Effector CD4-positive, alpha-beta T cell (primary cell): ENCODE measurements around the gene CCDC85A.

Source experiments
- DNase-seq: peaks from one replicate; pipeline ENCODE4 v3.0.0-alpha.2; 2020

Gene CCDC85A

DNA sequence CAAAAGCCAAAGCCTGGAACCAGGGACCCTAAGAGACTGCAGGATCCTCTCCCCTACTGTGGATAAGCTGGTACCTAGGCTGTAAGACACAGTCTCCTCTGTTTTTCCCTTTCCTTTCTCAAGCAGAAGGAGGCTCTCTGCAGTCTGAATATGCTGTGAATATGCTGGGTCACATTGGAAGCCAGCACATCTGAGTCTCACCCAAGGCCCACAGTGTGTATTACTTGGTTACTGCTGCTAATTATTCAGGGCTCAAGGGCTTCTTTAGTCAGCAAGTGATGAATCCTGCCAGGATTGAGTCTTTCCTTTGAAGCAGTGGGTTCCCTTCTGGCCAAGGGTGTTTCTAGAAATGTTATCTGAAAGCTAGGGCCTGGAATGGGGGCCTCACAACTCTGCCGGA lies 60.7 kb downstream of the CCDC85A start:
- DNase-seq, result no peak

DNA sequence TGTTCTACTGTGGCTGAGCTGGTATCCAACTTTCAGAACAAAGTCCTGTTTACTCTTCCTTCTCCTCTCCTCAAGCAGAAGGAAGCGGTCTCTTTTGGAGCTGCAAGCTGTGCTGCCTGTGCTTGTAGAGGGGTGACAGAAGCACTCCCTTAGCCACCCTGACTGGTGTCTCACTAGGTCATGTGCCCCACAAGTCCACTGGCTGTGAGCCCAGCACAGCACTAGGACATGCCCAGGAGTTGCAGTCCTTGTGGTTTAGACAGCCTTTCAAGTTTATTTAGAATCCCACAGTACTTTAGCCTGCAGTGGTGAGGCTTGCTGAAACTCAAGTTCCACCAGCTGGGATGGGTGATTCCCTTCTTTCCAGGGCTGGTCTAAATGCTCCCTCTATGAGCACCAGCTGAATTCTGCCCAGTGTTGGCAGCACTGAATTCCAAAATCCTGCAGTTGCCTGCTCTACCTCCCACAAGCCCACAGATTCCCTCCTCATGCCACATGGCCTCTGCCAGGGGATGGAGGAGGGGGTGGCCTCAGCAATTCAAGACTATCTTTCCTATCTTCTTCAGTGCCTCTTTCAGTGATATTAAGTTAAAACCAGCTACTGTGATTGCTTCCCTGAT lies 61.2 kb downstream of the CCDC85A start:
- no peak for DNase-seq

DNA sequence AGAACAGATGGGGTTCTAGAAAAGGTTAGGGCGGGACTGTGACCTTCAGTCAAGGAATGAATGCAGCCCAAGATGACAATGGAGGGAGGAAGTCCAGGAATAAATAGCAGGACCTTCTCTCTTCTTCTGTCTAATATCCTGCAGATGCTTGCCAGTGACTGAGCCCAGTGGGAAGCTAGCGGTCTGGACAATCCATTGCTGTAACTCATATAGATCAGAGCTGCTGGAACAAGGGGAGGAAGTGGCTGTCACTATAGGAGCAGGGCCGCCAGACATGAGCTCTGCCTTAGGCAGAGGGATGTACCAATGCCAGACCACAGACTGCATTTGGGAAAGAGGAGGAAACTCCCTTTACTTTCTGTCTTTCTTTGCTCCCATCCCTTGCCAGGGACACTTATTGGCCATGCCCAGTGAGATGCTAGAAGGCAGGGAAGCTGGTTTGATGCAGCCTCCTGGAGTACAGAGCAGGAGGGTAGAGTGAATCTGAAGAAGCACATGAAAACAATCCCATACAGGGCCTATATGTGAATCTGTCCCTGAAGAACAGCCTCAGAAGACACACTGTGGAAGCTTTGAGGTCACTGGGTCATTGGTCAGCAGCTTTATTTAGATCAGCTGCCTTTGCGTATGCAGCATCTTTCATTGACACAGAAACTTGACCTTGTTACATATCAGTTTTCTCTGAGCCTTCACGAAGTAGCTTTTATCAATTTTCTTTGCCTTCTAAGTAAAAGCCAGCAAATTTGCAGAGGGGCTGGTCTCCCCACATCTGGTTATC lies 65.4 kb downstream of the CCDC85A start:
- no peak for DNase-seq

DNA sequence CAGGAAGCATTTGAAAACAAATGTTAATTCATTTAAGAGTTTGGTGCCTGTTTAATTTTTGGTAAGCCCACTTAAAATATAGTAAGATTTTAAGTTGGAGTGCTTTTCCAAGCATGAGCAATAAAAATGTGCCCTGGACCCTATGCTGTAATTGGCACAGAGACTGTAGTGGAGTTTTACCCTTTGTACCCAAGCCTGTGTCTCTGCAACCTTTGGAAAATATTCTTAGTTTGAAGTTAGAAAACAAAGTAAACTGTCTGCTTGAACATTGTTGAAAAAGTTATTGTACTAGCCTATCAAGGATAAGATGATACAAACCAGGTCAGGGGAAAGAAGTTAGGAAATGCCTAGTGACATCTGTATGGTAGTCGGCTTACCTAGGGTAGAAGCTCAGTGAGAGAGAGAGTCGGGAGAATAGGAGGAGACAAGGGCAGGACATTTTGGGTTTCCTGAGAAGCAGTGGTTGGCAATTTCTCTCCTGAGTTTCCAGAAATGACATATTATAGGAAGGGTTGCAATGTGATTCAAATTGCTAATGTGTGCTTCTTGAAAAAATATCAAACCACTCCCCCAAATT lies 66.5 kb downstream of the CCDC85A start:
- no peak for DNase-seq

DNA sequence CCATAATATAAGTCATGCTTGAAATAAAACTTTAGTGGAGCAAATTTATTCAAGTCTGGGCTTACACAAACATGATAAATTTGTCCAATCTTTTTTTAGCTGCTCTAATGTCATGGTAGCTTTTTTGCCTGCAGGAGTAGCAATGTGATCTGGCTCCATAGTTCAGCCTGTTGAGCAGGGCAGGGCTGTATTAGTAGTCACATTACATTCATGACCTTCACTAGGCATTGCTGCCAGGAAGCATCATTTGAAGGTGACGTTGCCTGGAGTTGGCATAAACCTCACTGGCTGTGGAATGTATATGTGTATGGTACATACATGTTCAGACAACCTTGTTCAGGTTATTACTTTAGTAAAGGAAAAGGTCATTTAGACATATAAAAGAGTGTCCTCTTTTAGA lies 76.6 kb downstream of the CCDC85A start:
- no peak for DNase-seq

DNA sequence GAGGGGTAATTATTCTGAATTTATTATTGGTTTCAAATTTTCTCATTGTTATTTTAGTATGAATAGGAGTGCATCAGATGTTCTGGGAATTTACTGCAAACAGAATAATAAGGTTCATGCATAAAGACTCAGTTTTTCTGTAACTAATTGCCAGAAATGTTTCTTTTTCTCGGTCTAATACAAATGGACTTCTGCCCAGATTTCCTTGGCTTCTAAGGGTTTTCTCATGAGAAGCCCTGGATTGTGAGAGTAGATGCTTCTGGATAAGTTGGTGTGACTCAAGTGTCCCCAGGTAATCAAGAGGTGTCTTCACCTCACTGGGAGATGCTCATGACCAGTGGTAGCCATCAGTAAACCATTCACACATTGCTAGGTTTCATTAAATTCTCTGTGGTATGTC lies 78.5 kb downstream of the CCDC85A start:
- DNase-seq, result no peak

DNA sequence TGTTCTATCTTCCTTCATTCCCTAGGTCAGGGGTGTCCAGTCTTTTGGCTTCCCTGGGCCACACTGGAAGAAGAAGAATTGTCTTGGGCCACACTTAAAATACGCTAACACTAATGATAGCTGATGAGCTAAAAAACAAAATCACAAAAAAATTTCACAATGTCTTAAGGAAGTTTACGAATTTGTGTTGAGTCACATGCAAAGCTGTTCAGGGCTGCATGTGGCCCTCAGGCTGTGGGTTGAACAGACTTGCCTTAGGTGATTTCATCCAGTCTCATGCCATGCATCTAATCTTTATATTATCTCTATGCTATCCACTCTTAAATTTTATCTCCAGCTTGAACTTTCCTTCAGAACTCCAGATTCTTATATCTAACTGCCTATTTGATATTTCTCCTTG lies 80.1 kb downstream of the CCDC85A start:
- no peak for DNase-seq

DNA sequence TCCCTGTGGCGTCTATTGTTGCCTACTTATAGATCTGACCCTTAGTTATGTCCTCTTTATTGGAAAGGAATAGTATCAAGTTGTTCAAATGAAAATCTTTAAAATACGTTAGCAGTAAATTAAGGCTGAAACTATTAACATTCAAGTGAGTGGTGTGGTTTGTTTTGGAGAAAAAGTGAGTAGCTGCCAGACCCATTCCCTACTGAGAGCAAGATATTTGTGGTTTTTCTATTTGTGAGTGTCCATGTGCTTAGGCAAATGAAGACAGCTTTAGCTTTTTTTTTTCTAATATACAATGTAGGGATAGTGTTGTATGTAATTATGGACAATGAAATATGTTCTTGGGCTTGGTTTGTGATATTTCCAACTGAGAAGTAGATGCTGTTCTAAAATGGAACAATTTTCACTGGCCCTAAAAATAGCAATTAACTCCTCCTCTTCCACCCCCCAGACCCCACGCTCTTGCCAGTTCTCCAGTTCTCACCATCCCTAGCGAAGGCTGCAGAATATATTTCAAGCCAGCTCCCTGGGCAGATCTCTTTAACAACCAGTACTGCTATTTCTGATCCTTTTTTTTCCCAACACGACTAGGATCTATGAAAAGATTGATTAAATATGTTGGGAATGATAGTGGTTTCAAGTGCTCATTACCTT lies 83.1 kb downstream of the CCDC85A start:
- no peak for DNase-seq

DNA sequence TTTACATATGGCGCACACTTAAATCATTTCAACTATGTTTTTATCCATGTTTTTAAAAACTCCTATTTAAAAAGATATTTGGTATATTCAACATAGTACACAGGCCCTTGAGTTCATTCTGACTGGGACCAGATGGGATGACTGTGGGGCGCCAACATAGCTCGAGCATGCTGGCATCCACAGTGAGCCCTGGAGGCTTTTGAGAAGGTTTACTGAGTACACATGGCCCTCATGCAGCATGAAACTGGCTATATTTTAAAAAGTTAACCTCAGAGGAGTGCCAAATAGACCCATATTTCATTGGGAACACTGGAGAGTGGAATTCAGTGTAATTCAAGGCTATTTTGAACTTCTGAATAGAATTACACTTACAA lies 83.6 kb downstream of the CCDC85A start:
- no peak for DNase-seq

DNA sequence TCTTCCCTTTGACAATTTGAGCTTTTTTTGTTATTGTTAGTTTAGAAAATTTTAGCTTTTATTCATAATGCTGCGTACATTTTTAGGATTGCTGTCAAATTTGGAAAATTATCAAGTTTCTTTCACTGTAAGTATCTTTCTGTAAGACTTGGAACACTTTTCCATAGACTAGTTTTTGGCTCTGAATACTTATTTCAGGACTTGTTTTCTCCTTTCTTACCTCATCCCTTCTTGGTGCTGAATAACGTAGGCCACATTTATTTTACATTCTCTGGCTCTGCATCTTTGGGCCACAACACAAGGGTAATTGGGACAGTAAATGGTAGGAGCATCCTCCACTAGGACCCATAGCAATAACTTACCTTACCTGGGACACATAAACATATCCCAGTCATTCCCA lies 85.1 kb downstream of the CCDC85A start:
- no peak for DNase-seq

DNA sequence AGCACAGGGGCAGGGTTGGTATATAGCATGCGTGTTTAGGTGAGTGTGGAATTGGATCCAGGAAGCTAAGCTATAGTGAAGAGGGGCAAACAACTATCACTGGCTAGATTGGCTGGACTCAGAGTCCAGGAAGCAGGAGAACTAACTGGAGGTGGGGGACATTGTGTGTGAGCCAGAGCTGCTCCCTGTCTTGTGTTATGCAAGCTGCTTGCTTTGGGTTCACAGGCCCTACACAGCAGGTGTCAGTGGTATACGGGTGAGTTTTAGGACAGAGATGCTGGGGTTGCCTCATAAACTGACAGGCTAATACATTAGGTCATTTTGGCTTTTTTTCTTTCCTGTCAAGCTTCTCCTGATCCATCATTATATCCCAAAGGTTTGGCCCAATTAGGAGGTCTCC lies 87.5 kb downstream of the CCDC85A start:
- DNase-seq, result no peak

DNA sequence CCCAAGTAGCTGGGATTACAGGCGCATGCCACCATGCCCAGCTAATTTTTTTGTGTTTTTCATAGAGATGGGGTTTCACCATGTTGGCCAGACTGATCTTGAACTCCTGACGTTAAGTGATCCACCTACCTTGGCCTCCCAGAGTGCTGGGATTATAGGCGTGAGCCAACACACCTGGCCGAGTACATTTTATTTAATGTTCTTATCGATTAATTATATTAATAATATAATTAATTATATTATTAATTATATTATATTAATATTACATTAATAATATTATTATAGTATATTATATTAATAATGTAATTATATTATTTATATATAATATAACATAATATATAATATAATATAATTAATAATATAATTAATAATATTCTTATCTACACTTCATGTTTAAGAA lies 101.4 kb downstream of the CCDC85A start:
- DNase-seq, result no peak

DNA sequence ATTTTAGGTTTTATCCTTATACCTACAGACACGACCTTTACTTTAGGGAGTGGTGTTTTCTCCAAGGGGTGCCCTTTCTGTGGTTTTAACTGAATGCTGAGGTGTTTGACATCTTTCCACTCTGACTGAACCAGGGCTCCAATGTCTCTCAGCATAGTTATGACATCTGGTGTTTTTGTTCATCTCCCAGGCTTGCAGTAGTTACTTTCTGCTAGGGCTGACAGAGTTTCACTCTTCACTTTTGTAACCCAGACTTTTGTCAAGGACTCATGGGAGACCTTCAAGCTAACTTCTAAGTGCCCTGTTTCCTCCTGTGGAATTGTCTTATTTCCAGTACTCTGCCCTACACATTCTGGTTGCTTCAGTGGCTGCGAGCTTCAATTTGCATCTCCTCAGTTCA lies 103.1 kb downstream of the CCDC85A start:
- no peak for DNase-seq

DNA sequence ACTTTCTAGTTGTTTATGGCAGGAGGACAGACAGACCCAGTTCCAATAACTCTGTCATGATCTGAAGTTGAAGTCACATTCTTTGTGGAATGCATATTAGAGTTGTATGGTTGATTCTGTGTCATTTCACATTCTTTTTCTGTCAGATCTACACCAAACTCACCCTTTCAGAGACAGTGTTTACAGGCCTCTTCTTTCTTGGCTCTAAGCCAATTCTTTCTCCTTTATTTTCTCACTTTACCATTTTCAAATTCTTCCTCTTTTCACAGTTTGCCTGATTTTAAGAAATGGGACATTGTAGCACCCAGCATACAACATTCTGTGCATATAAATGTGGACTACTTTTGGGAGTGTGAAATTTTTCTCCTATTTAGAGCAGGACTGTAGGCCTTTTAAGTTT lies 103.7 kb downstream of the CCDC85A start:
- no peak for DNase-seq

DNA sequence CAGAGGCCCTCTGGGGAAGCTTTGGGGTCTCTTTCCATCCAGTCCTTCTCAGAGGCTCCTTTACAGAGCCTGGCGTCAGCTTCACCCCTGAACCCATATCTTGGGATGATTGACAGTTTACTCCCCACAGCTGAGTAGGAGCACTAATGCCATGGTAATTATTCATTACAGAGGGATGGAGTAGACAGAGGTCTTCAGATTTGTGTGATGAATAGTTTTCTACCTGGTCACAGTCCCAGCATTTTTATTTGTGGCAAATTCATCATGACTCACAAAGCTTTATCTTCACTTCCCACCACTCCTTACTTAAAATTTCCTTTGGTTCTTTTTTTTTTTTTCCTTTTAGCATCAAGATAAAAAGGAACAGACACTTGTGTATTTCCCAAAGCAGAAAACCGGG lies 104.2 kb downstream of the CCDC85A start:
- no peak for DNase-seq

DNA sequence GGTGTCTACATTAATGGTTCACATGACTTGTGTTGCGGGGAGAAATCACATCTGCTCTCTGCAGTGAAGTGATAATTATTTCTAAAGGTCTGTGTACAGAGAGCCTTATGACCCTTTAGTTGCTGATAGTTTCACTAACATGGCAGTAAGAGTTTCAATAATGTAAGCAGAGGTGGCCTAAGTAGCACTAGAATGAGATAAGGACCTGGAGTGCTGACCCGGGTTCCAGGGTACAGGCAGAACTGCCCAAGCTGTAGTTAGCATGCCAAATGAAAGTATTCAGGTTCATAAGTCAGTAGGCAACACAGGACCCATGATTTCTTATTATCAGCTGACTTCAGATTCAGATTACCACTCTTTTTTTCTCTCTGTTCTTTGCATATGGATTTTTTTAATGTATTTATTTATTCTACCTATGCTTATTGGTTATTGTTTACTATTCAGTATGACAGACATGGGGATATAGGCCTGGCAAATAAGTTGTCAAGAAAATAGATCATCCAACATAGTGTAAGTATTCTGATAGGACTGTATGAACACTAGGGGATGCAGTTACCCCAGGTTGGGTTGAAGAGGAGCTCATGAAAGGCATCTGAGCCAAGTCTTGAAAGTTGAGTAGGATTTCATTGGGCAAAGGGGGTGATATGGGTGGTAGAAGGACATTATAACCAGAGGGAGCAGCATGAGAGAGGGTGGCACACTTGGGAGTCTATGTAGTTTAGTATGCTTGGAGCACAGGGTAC lies 105.2 kb downstream of the CCDC85A start:
- DNase-seq, result no peak

DNA sequence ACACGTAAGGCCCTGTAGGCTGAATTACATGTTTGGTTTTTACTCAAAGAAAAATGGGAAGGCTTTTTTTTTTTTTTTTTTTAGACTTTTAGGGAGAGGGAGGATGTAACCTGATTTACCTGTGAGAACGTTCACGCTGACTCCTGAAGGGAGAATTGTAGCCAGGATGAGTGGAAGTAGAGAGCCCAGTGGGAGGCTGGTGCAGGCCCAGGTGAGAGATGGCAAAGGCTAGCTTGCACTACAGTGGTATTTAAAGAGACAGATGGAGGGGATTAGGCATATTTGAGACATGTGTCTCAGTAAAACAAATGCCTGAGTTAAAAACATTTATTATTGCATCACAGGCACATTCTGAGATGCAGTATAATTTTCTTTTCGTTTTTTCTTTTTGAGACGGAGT lies 107.9 kb downstream of the CCDC85A start:
- DNase-seq, result no peak

DNA sequence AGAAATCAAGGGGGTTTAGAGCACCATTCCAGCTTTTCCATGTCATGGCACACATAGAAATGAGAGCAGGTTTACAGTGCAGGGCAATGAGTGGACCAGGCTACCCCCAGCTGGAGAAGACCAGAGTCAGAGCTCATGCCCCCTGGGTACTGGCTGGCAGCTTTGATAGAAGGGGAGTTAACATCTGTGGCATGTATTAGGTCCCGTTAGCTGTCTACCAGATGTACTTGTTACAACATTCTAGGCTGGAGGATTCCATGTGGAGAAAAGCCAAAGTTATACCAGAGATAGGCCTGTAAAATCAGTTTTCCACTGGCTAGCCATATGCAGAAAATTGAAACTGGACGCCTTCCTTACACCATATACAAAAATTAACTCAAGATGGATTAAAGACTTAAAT lies 109.2 kb downstream of the CCDC85A start:
- no peak for DNase-seq

DNA sequence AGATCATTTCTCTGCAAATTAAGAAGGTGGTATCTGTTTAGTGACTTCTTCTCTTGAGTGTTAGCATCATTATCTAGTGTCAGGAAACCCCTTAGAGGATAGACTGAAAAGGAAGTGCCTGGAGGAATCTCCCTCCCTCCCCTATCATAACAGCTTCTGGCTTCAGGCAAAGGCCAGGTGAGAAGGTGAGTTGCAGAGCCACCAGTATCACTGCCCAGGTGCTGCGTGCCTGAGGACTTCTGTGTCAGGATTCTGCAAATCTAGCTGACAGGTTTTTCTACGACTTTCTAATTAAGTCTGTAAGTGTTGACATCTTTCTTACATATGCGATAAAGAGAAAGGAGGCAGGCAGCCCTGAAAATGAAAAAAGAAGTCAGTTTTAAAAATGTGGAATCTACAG lies 111.9 kb downstream of the CCDC85A start:
- DNase-seq, result no peak

DNA sequence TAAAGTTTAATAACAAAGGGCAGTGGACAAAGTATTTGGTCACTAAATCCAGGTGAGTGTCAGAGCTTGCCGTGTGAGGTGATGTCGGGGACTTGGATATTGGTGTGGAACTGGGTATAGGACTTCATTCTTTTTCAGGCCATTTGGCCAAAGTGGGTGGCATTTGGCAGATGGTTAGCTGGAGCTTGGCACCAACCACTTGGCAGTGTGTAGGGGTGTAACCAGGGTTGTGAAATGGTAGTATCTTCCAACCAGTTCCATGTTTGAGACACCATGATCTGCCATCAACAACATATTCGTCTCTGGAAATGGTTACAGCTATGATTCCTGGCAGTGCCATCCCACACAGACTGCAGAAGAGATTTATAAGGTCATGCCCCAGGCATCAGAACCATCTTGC lies 113.9 kb downstream of the CCDC85A start:
- no peak for DNase-seq

DNA sequence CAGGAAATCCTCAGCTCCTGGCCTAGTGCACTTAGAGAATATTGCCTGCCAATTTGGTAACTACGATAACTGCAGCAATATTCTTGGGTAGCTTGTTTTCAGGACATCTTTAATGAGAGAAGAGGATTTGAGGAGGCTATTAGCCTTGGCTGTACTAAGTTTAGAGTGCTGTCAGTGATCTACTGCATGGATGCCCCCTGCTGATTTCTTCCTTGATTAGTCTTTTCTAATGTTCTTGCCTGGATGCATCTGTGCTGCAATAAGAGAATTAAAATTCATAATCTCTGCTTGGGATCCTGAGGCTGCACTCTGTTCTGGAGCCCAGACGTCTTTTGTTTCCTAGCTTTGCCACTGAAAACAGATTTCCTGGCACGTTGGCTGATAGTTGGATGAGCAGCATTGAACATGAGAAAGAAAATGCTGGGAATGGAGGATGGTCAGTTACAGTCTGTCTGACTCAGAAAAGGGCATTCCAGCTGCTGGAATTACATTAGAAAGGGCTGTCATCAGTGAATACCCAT lies 115.4 kb downstream of the CCDC85A start:
- DNase-seq, result no peak

DNA sequence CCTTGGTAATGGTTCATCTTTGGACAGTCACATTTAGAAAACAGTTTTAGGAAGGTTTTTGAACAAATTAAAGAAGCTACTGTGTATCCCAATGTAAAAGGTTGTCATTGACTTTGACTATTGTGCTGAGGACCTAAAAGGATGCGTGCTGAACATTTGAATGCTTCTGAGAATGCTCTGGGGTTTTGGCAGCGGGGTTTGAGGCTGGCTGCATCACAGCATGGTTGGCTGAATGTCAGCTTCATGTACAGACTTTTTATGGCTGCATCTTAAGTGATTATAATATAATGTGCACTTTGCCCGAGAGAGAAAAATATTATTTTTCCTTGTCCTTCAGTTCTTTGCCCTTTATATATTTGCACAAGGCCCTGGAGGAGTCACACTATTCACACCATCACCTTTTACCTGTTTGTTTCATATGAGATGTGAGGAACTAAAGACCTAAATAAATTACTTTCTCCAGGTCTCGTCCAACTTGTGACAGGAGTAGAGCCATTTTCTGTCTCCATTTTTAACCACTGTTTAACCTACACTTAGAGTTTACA lies 125.9 kb downstream of the CCDC85A start:
- DNase-seq, result no peak

DNA sequence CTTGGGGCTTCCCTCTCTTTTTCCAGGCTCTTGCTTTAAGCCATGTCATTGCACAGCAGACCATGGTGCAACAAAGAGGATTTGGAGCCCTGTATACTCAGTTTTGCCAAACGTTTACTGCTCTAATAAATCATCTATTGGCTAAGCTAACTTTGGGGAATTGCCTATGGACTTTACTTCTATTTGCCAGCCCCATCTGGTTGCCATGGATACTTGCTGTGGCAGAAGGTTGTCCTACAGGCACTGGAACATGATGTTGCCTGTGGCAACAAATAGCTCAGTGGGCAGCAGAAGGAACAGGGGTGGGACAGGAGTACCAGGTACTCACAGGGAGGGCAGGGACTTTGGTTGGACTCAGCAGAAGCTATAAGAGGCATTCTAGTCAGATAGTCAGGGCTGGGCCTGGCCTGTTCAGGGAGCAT lies 129.7 kb downstream of the CCDC85A start:
- DNase-seq, result no peak
